Kidney (tissue), 14 donors: ENCODE measurements around the gene MOB3A. TPM values are rescaled to one million over a fixed set of nuclear protein-coding genes. Genes with fewer than 3 reads are reported as not detected.

Experiments used
- DNase-seq, 5 donors: peaks; one replicate each; pipeline ENCODE4 v3.0.0-alpha.2; 2013 to 2020
- FAIRE-seq: peaks from 2 replicates; lab custom pipeline; 2012; peaks lifted over from hg19 to GRCh38; lab: Jason Lieb, UNC
- H3K27ac ChIP-seq, 2 donors: one replicate each; pipeline ENCODE4 v1.7.0; 2013; ENCODE audit warnings: low read depth in 2 of 2, low read length in 2 of 2, inconsistent platforms in 1 of 2
- H3K27me3 ChIP-seq: one replicate; pipeline ENCODE4 v1.7.1; 2013; ENCODE audit warnings: low read length, inconsistent platforms; ENCODE audit not compliant: control insufficient read depth, insufficient read depth
- H3K36me3 ChIP-seq, 3 donors: one replicate each; pipeline versions ENCODE4 v1.7.0 to v1.7.1; 2013; ENCODE audit warnings: low read length in 3 of 3, control low read depth in 1 of 3, inconsistent platforms in 1 of 3; ENCODE audit not compliant: insufficient read depth in 3 of 3, control insufficient read depth in 2 of 3
- H3K4me1 ChIP-seq, 3 donors: one replicate each; pipeline versions ENCODE4 v1.7.0 to v1.7.1; 2013; ENCODE audit warnings: low read length in 3 of 3, inconsistent platforms in 1 of 3, low read depth in 1 of 3; ENCODE audit not compliant: control insufficient read depth in 2 of 3, insufficient read depth in 2 of 3
- H3K4me3 ChIP-seq, 3 donors: one replicate each; pipeline versions ENCODE4 v1.7.0 to v1.8.1; 2013; ENCODE audit warnings: low read length in 3 of 3, control low read depth in 1 of 3, inconsistent platforms in 1 of 3
- H3K9ac ChIP-seq, 3 donors: one replicate each; pipeline versions ENCODE4 v1.7.0 to v1.7.1; 2013; ENCODE audit warnings: low read length in 3 of 3, control low read depth in 1 of 3, inconsistent platforms in 1 of 3
- H3K9me3 ChIP-seq, 3 donors: one replicate each; pipeline versions ENCODE4 v1.7.0 to v1.7.1; 2013; ENCODE audit warnings: low read length in 3 of 3, control low read depth in 1 of 3, inconsistent platforms in 1 of 3; ENCODE audit not compliant: control insufficient read depth in 2 of 3, insufficient read depth in 1 of 3
- intact Hi-C: fragments of 100-400 bp; cut with DNase I; formaldehyde crosslinking; loops from one replicate; pipeline ENCODE4 v1.11.1; 2022
- polyA plus RNA-seq: library from polyadenylated mRNA; stranded (reverse); fragments of 350-450 nt; fragmentation: Illumina TruSeq; extraction: RNeasy Lipid Tissue Mini Kit (QIAGEN cat#74804); gene quantifications from one replicate; pipeline ENCODE4 v1.2.3, GENCODE V29; 2014; ENCODE audit warnings: low read depth, low replicate concordance; ENCODE audit not compliant: insufficient read depth
- total RNA-seq: library from RNA; stranded (reverse); fragmentation: NEBNext Ultra II Directional; extraction: Animal tissue kit (Norgen Biotek cat#: 25700); gene quantifications from one replicate; pipeline ENCODE4 v1.2.1, GENCODE V29; 2021
- TF ChIP-seq, protein P1 (sequence below): IDR thresholded peaks from 3 replicates; pipeline ENCODE4 v1.5.1; 2012; ENCODE audit warnings: mild to moderate bottlenecking, moderate library complexity, borderline replicate concordance; ENCODE audit not compliant: insufficient read depth; ENCODE audit errors: extremely low read depth
- donor health status: control.
- donor health status: control.
- donor health status: control.
- donor health status: control.
- donor health status: control.
- donor health status: DM: yes; HTN: yes; CAD: no.
- donor health status: Normal renal cell carcinoma (clear cell type).

MOB3A gene
- total and polyA plus RNA-seq, 2 donors from 2014 or later, result 16.9 to 59.7 TPM

DNA sequence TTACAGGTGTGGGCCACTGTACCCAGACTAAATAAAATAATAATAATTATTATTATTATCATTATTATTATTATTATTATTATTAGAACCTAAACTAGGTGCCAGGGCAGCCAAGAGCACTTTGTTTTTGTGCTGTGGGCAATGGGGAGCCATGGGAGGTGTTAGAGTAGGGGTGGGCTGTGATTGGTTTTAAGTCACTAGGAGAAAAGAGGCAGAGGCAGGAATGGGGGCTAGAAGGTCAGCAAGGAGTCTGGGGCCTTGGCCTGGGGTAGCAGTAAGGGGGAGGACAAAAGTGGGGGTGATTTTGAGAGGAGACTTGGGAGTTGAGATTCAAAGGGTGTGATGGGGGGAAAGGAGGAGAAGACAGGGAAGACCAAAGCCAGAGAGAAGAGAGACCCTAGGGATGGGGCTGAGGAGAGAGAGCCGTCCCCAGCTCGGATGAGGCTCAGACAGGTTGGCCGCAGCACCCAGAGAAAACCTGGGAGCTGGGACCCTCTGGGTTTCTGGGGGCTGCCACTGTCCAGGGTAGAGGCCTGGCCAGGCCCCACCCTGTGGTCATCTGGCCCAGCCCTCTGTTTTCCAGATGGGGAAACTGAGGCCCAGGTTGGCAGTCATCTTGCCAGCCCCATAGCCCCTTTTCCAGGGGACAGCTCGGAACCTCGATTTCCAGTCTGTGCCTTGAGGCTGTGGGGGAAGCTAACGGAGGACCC lies 62.9 kb downstream of the MOB3A start:
- peaks cover 0 to 22% (median 9%) of the 10 kb centered on the region in 3 donors for H3K4me1 ChIP-seq
- H3K9ac ChIP-seq, result no peak overlapping the region
- H3K36me3 ChIP-seq, result no peaks in the 10 kb centered on the region
- intact Hi-C loops, result no loop called here
- DNase-seq (no peak), FAIRE-seq (no peak)
- H3K27ac ChIP-seq, result peak overlapping the region in 1 of 2 donors; percentile 94
- no peaks in the 10 kb centered on the region for H3K27me3 ChIP-seq
- TF ChIP-seq, protein P1, sequence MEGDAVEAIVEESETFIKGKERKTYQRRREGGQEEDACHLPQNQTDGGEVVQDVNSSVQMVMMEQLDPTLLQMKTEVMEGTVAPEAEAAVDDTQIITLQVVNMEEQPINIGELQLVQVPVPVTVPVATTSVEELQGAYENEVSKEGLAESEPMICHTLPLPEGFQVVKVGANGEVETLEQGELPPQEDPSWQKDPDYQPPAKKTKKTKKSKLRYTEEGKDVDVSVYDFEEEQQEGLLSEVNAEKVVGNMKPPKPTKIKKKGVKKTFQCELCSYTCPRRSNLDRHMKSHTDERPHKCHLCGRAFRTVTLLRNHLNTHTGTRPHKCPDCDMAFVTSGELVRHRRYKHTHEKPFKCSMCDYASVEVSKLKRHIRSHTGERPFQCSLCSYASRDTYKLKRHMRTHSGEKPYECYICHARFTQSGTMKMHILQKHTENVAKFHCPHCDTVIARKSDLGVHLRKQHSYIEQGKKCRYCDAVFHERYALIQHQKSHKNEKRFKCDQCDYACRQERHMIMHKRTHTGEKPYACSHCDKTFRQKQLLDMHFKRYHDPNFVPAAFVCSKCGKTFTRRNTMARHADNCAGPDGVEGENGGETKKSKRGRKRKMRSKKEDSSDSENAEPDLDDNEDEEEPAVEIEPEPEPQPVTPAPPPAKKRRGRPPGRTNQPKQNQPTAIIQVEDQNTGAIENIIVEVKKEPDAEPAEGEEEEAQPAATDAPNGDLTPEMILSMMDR, result no peak
- H3K4me3 ChIP-seq, result no peak overlapping the region
- no peaks in the 10 kb centered on the region for H3K9me3 ChIP-seq

DNA sequence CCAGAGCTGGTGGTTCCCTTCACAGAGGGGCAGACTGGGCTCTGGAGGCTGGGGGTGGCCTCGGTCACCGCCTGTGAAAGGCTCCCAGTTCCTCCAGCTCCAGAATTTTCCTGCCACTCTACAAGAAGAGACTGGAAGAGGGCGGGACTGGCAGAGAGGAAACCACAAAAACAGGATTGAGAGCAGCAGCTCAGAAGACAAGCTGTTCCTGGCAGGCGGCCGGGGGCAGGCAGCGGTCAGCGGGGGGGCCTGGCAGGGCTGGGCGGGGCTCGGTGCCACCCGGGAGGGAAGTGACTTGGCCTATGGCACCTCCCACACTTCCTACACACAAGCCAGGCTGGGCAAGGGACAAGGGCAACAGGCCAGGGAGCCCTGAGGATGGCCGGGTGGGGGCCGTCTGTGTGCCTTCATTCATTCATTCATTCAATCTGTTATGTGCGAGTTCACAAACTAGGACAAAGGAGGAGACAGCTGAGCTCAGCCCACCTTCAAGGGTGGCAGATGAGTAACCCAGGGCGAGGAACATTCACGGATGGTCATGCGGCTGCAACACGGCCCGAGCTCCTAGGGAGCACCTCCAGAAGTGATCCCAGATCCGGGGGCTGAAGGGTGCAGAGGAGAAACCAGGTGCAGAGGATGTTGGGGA lies 63.7 kb downstream of the MOB3A start:
- DNase-seq (peak; percentile 78 to 99 (median 84)), FAIRE-seq (peak; percentile 15)
- H3K27ac ChIP-seq, result peak overlapping the region; percentile 94
- intact Hi-C loops, result no loop called here
- peaks cover 0 to 22% (median 9%) of the 10 kb centered on the region in 3 donors for H3K4me1 ChIP-seq
- no peaks in the 10 kb centered on the region for H3K27me3 ChIP-seq
- TF ChIP-seq, protein P1, result no peak
- no peaks in the 10 kb centered on the region for H3K36me3 ChIP-seq
- H3K4me3 ChIP-seq, result peak overlapping the region in 1 of 3 donors; percentile 41
- peak overlapping the region in 2 of 3 donors; percentile 17 to 77 for H3K9ac ChIP-seq
- H3K9me3 ChIP-seq, result no peaks in the 10 kb centered on the region

DNA sequence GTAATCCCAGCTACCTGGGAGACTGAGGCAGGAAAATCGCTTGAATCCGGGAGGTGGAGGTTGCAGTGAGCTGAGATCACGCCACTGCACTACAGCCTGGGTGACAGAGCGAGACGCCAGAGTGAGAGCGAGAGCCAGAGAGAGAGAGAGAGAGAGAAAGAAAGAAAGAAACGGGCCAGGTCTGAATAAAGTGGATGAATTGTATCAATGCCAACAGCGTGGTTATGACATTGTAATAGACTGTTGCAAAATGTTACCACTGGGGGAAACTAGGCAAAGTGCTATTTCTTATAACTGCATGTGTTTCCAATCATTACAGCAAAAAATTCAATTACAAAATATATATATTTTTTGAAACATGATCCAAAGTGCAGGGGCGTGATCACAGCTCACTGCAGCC lies 68.8 kb downstream of the MOB3A start:
- TF ChIP-seq, protein P1, result no peak
- H3K4me1 ChIP-seq, result peaks cover 0 to 11% (median 6%) of the 10 kb centered on the region in 3 donors
- no peak overlapping the region for H3K4me3 ChIP-seq
- FAIRE-seq (no peak), DNase-seq (no peak)
- no peak overlapping the region for H3K27ac ChIP-seq
- no peak overlapping the region for H3K9ac ChIP-seq
- peaks cover 0 to 3% (median 0%) of the 10 kb centered on the region in 3 donors for H3K9me3 ChIP-seq
- intact Hi-C loops, result no loop called here
- H3K36me3 ChIP-seq, result no peaks in the 10 kb centered on the region
- no peaks in the 10 kb centered on the region for H3K27me3 ChIP-seq
